GM12865 (cell line): Measurements from ENCODE around the gene MAP2K3.

Experiments
- DNase-seq: peaks from one replicate; pipeline ENCODE4 v3.0.0; 2010; ENCODE audit warnings: low read depth
- H3K4me3 ChIP-seq: 2 replicates; pipeline ENCODE4 v1.5.1; 2011; ENCODE audit warnings: mild to moderate bottlenecking, low read depth, low read length, control low read depth
- CTCF ChIP-seq: IDR thresholded peaks from 2 replicates; pipeline ENCODE4 v1.5.1; 2011; ENCODE audit warnings: low read length, control low read depth, low read depth, inconsistent platforms; ENCODE audit not compliant: insufficient read depth; ENCODE audit errors: missing control alignments

Gene MAP2K3

GRCh38 chr17:21298983-21299519 lies 14.5 kb downstream of the MAP2K3 start:
- no peak for DNase-seq
- H3K4me3 ChIP-seq: no peak overlapping the region
- TF ChIP-seq CTCF: no peak

GRCh38 chr17:21299981-21300600 lies 15.6 kb downstream of the MAP2K3 start:
- DNase-seq: no peak
- no peak overlapping the region for H3K4me3 ChIP-seq
- no peak for TF ChIP-seq CTCF

GRCh38 chr17:21300601-21301571 lies 16.4 kb downstream of the MAP2K3 start:
- no peak overlapping the region for H3K4me3 ChIP-seq
- no peak for TF ChIP-seq CTCF
- no peak for DNase-seq

- TF ChIP-seq CTCF: no peak
- no peak overlapping the region for H3K4me3 ChIP-seq
- DNase-seq: no peak
These were observed 17.4 kb downstream of the MAP2K3 start for GRCh38 chr17:21301593-21302550.

- DNase-seq: no peak
- H3K4me3 ChIP-seq: no peak overlapping the region
- TF ChIP-seq CTCF: no peak
These were observed 18.4 kb downstream of the MAP2K3 start for GRCh38 chr17:21302711-21303425.
